Endodermal cell (in vitro differentiated cells): ENCODE measurements around the gene LARP4. TPM values are rescaled to one million over a fixed set of nuclear protein-coding genes. Genes with fewer than 3 reads are reported as not detected.
A peak's percentile ranks its signal among the peaks of the same experiment; 100 is the strongest.

Experiments used
- DNase-seq: peaks from one replicate; pipeline ENCODE4 v3.0.0-alpha.2; 2017
- H3K27ac ChIP-seq: 2 replicates; pipeline ENCODE4 v1.5.1; 2013; ENCODE audit warnings: mild to moderate bottlenecking, low read depth, low read length, moderate library complexity
- H3K27me3 ChIP-seq: 2 replicates; pipeline ENCODE4 v1.6.1; 2013; ENCODE audit warnings: mild to moderate bottlenecking, low read length, moderate library complexity; ENCODE audit not compliant: insufficient read depth, control insufficient read depth, poor library complexity, severe bottlenecking
- H3K36me3 ChIP-seq: 2 replicates; pipeline ENCODE4 v1.7.0; 2013; ENCODE audit warnings: mild to moderate bottlenecking, low read length, moderate library complexity; ENCODE audit not compliant: control insufficient read depth, insufficient read depth
- H3K4me1 ChIP-seq: one replicate; pipeline ENCODE4 v1.7.0; 2013; ENCODE audit warnings: low read length; ENCODE audit not compliant: control insufficient read depth, insufficient read depth
- H3K4me3 ChIP-seq: 2 replicates; pipeline ENCODE4 v1.5.1; 2013; ENCODE audit warnings: mild to moderate bottlenecking, low read length, moderate library complexity
- H3K9ac ChIP-seq: 2 replicates; pipeline ENCODE4 v1.6.1; 2013; ENCODE audit warnings: mild to moderate bottlenecking, low read length, moderate library complexity; ENCODE audit not compliant: poor library complexity, severe bottlenecking; ENCODE audit errors: extremely low read depth
- H3K9me3 ChIP-seq: 2 replicates; pipeline ENCODE4 v1.6.1; 2013; ENCODE audit warnings: mild to moderate bottlenecking, low read length, moderate library complexity; ENCODE audit not compliant: control insufficient read depth
- H3K27ac Mint-ChIP-seq: 2 replicates; pipeline ENCODE4 v1.8.0; 2020; ENCODE audit warnings: mixed read lengths
- H3K27me3 Mint-ChIP-seq: 2 replicates; pipeline ENCODE4 v1.8.0; 2021; ENCODE audit warnings: mild to moderate bottlenecking, mixed read lengths; ENCODE audit not compliant: insufficient read depth
- H3K36me3 Mint-ChIP-seq: 2 replicates; pipeline ENCODE4 v1.8.0; 2020; ENCODE audit warnings: low read depth, mixed read lengths
- H3K4me1 Mint-ChIP-seq: 2 replicates; pipeline ENCODE4 v1.8.0; 2020; ENCODE audit warnings: mixed read lengths
- H3K4me3 Mint-ChIP-seq: 2 replicates; pipeline ENCODE4 v1.8.0; 2020; ENCODE audit warnings: mild to moderate bottlenecking, moderate library complexity, mixed read lengths
- H3K9me3 Mint-ChIP-seq: 2 replicates; pipeline ENCODE4 v1.8.0; 2020; ENCODE audit warnings: mild to moderate bottlenecking, mixed read lengths
- WGBS, 2 experiments: methylation state at CpG; one replicate each; pipeline versions ENCODE4 v1.1.5 to v1.1.7; 2013; ENCODE audit warnings: missing lambda C conversion rate in 2 of 2, mixed read lengths in 1 of 2; ENCODE audit not compliant: insufficient coverage in 1 of 2, insufficient read length in 1 of 2; 5-methylcytosine and 5-hydroxymethylcytosine counted together
- long read RNA-seq, 4 experiments: library from polyadenylated mRNA in 2 of 4; library from RNA in 1 of 4; library from capped mRNA in 1 of 4; stranded (forward) in 3 of 4; unstranded in 1 of 4; transcript quantifications; one replicate each; pipeline ENCODE4 v2.0.0, GENCODE V29; 2020 to 2021; ENCODE audit warnings: inconsistent platforms in 1 of 4
- polyA plus RNA-seq, 2 experiments: library from polyadenylated mRNA; stranded (reverse); fragments of 50-300 nt; gene quantifications; one replicate each; pipeline ENCODE4 v1.2.3, GENCODE V29; 2013
- total RNA-seq, 2 donors: library from RNA; stranded (reverse); fragmentation: NEBNext Ultra II Directional in 1 of 2; extraction: Animal tissue kit (Norgen Biotek cat#: 25700) in 1 of 2; gene quantifications; 2 replicates in 1 of 2; 3 replicates in 1 of 2; pipeline ENCODE4 v1.2.1, GENCODE V29; 2021
- TF ChIP-seq, protein P1 (sequence below): fragments of 200-600 bp; sonication (generic); conservative IDR thresholded peaks from 2 replicates; pipeline ENCODE4 v1.5.0; 2021; ENCODE audit warnings: antibody characterized with exemption, mild to moderate bottlenecking

LARP4 gene
- total RNA-seq = 100 to 1,000 TPM in 1 of 2 donors, 10 to 100 TPM in 1; 91.7 to 106 TPM
- 32.8 TPM for polyA plus RNA-seq (2013, experiment 1 of 2)
- 32.1 TPM for polyA plus RNA-seq (2013, experiment 2 of 2)
- long read RNA-seq, experiment 1, full-length matches to known transcripts = 2 of 27 reads
- long read RNA-seq, experiment 1, partial matches to known transcripts = 4 of 27 reads
- long read RNA-seq, experiment 1, other reads (novel, unspliced or antisense) = 21 of 27 reads
- long read RNA-seq, experiment 2, full-length matches to known transcripts = 25 of 141 reads
- long read RNA-seq, experiment 2, partial matches to known transcripts = 29 of 141 reads
- long read RNA-seq, experiment 2, other reads (novel, unspliced or antisense) = 87 of 141 reads
- long read RNA-seq, experiment 3, full-length matches to known transcripts = 34 of 121 reads
- long read RNA-seq, experiment 3, partial matches to known transcripts = 27 of 121 reads
- long read RNA-seq, experiment 3, other reads (novel, unspliced or antisense) = 60 of 121 reads
- long read RNA-seq, experiment 4, partial matches to known transcripts = 3 of 42 reads
- long read RNA-seq, experiment 4, other reads (novel, unspliced or antisense) = 37 of 42 reads

DNA sequence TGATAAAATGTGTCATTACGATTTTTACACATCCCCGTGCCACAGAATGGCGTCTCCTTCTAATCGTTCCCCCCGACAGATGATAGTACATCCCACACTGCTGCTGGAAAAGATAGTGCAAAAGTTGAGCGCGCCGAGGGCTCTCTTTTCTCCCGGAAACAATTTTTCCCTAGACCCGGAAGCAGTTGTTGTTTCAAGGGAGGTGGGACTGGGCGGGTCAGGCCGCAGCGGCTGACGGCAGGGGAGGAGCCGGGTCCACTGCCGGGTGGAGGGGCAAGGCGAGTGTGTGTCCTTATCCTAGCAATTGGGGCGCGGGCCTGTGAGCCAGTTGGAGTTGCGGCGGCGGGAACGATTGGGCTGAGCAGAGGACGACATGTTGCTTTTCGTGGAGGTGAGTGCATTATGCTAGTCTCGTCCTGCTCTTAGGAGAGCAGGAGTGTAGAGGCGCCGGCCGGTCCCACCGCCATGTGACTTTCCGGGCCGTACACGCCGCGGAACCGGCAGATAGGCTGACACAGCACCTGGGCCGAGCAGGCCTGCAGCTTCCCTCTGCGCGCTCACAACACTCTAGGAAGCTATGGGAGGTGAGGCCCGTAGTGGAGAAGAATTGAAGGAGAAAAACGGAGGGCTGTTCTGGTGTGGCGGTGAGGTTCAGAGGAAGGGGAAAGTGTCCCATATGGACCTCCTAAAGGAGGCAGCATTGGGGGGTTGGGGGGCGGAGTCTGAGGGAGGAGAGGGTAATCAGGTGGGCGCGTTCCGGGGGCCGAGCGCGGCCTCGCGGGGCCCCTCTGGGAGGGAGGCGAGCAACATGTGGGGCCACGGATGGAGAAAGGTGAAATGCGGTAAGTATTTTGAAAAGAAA, at the start of gene LARP4:
TSS of gene LARP4 (plus strand) at position 248 of the 862 bp plus-strand sequence. CDS start at position 374, 126 bp downstream.
- Histone ChIP-seq H3K27me3 (no peaks in the 10 kb centered on the region), H3K27ac (peak within 1 kb of the TSS; percentile 88), H3K9me3 (no peaks in the 10 kb centered on the region), H3K4me1 (no peaks in the 10 kb centered on the region), H3K36me3 (peaks cover 6% of the 10 kb centered on the region), H3K4me3 (peak within 1 kb of the TSS; percentile 95), H3K9ac (peak within 1 kb of the TSS; percentile 96)
- H3K4me3 Mint-ChIP-seq = peak within 1 kb of the TSS; percentile 99
- peaks cover 16% of the 10 kb centered on the region for H3K4me1 Mint-ChIP-seq
- TF ChIP-seq, protein P1, sequence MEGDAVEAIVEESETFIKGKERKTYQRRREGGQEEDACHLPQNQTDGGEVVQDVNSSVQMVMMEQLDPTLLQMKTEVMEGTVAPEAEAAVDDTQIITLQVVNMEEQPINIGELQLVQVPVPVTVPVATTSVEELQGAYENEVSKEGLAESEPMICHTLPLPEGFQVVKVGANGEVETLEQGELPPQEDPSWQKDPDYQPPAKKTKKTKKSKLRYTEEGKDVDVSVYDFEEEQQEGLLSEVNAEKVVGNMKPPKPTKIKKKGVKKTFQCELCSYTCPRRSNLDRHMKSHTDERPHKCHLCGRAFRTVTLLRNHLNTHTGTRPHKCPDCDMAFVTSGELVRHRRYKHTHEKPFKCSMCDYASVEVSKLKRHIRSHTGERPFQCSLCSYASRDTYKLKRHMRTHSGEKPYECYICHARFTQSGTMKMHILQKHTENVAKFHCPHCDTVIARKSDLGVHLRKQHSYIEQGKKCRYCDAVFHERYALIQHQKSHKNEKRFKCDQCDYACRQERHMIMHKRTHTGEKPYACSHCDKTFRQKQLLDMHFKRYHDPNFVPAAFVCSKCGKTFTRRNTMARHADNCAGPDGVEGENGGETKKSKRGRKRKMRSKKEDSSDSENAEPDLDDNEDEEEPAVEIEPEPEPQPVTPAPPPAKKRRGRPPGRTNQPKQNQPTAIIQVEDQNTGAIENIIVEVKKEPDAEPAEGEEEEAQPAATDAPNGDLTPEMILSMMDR = no peak
- H3K9me3 Mint-ChIP-seq = peaks cover 4% of the 10 kb centered on the region
- 0% methylated on average over 23 to 54 of the region's 54 CpGs for WGBS, 2 experiments
- peak; percentile 99 for DNase-seq
- no peaks in the 10 kb centered on the region for H3K27me3 Mint-ChIP-seq
- peaks cover 4% of the 10 kb centered on the region for H3K36me3 Mint-ChIP-seq
- peak within 1 kb of the TSS; percentile 99 for H3K27ac Mint-ChIP-seq

DNA sequence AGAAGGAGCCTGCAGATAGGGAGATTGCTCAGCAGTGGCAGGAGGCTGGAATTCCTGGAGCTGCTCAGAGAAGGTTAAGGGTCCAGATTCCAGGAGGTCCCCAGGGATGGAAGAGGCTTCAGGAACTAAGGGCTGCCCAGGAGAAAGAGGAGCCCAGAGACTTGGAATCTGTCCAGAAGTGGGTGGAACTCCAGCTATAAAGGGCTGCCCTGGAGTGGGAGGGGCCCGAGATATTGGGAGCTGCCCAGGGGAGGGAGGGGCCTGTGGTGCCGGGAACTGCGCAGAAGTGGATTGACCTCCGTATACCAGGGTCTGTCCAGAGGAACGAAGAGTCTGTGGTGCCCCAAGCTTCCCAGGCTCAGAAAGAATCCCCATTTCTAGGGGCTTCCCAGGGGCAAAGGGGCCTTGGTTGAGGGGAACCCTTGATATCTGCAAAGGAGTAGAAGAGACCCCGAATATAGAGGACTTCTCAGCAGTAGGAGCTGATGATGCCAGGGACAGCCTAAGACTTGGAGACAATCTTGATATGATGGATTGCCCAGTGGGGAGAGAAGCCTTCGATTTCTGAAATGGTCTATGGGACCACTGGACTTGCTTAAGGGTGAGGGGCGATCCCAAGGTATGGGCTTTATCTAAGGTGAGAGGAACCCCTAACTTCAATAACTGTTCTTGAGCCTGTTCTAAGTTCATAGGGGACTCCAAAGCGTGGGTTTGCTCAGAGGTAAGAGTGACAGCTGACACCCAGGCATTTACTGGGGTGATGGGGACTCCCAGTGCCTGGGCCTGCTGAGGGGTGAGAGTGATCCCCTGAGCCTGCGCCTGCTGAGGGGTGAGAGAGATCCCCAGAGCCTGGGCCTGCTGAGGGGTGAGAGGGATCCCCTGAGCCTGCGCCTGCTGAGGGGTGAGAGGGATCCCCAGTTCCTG, 49.3 kb upstream of the LARP4 start:
- Histone ChIP-seq H3K27ac (no peak overlapping the region), H3K27me3 (no peaks in the 10 kb centered on the region), H3K9ac (no peak overlapping the region), H3K4me1 (no peaks in the 10 kb centered on the region), H3K36me3 (no peaks in the 10 kb centered on the region), H3K9me3 (no peaks in the 10 kb centered on the region), H3K4me3 (no peak overlapping the region)
- TF ChIP-seq, protein P1 = no peak
- DNase-seq = no peak
- H3K27me3 Mint-ChIP-seq = no peaks in the 10 kb centered on the region
- H3K36me3 Mint-ChIP-seq = no peaks in the 10 kb centered on the region
- H3K4me1 Mint-ChIP-seq = peaks cover 5% of the 10 kb centered on the region
- no peaks in the 10 kb centered on the region for H3K9me3 Mint-ChIP-seq
- no peak overlapping the region for H3K27ac Mint-ChIP-seq
- 76 to 89% methylated on average over 4 to 11 of the region's 11 CpGs for WGBS, 2 experiments
- H3K4me3 Mint-ChIP-seq = no peak overlapping the region
